Caki2 (cell line): Measurements from ENCODE around the gene NCAM1. TPM values are rescaled to one million over a fixed set of nuclear protein-coding genes. Genes with fewer than 3 reads are reported as not detected.
A peak's percentile ranks its signal among the peaks of the same experiment; 100 is the strongest.

Experiments
- DNase-seq: peaks from one replicate; pipeline ENCODE4 v3.0.0-alpha.2; 2015; ENCODE audit warnings: low read depth
- in situ Hi-C: cut with HindIII; loops from 2 replicates; pipeline ENCODE4 v1.10.0; 2016; ENCODE audit warnings: low sequenced_read_pairs, low pct_unique_long_range_greater_than_20kb, mixed read lengths
- total RNA-seq: library from RNA; depleted of rRNA; stranded (reverse); fragments of >200 nt; shearing (Covaris generic); gene quantifications from 2 replicates; pipeline ENCODE4 v1.2.3, GENCODE V29; 2014; ENCODE audit warnings: low replicate concordance

NCAM1 gene
- total RNA-seq, 1 experiment from 2014 or later: 7.5 TPM

DNA sequence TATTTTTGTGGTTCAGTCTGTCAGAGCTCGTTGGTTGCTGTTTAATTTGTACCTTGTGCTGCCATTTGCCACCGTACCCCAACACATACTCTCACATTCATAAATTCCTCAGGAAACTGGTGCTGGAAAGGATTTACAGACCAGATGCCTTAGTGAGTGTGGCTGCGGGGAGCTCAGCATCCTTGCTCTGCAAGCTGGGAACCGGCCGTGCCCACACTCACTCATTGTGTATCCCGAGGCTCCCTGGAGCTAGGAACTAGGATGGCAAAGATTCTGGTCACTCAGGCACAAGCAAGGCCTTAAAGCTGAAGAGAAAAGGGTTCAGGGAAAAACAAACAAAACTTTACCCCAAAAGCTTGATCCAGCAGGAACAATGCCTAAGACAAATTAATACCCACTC lies 288.6 kb downstream of the NCAM1 start:
- no peak for DNase-seq
- in situ Hi-C loops: no loop called here

DNA sequence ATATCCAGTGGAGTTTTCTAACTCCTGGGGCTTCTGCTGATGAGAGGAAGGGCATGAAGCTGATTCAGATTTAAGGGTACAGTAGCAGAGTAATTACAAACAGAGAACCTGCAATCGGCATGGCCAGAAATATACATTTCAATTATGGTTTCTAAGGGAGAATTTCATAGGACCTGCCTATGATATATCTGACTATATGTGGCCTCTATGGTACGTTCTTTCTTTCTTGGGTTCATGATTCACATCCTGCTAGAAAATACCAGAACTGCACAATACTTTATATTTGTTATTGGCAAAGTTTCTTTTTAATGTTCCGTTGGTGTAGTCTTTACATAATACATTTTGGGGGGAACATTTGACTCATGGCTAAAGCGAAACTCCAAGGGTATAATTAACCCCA lies 290.1 kb downstream of the NCAM1 start:
- no peak for DNase-seq
- in situ Hi-C loops: no loop called here

DNA sequence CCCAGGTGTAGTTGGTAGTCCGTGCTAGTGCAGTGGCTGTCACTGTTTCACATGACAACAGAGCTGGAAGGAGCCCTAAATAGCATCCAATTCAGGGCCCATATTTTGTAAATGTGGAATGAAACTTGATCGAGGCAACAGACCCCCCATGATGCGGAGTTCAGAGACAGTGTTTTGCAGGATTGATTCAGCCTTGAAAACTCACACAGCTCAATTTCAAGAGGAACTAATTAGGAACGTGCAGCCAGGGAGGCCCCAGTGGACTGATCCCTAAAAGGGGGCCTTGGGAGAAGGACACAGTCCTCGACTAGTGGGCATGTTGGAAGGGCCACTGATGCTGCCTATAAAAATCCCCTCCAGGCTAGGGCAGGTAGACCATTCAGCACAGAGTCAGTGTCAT lies 292.2 kb downstream of the NCAM1 start:
- in situ Hi-C loops: no loop called here
- no peak for DNase-seq

DNA sequence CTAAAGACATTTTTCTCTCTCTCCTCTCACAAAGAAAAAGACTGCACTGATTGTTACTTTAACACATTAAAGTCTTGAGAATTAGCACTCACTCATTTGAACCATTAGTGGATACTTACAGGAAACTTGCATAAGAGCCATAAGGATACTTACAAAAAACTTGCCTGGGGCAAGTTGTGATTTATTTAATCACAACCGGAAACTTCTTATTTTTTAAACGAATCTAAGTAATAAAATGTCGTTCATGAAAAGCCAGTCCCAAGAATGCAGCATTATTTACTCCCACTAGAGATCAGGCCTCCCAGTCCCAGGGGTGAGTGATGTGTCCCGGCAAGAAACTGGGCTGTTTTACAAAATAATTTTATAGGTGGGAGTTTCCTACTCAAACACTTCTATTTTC lies 293.9 kb downstream of the NCAM1 start:
- in situ Hi-C loops: no loop called here
- no peak for DNase-seq

DNA sequence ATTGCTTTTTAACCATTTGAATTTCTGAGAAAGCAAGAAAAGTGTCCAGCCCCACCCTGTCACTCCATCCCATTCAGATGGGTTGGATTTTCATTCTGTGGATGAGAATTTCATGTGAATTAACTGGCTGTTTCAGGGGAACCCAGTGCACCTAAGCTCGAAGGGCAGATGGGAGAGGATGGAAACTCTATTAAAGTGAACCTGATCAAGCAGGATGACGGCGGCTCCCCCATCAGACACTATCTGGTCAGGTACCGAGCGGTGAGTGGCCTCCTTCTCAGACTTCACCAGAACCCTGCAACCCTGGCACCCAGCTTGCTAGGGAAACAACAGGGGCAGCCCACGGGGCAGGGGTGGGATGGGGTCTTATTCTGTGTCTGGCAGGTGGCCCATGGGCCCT lies 294.5 kb downstream of the NCAM1 start:
- in situ Hi-C loops: no loop called here

DNA sequence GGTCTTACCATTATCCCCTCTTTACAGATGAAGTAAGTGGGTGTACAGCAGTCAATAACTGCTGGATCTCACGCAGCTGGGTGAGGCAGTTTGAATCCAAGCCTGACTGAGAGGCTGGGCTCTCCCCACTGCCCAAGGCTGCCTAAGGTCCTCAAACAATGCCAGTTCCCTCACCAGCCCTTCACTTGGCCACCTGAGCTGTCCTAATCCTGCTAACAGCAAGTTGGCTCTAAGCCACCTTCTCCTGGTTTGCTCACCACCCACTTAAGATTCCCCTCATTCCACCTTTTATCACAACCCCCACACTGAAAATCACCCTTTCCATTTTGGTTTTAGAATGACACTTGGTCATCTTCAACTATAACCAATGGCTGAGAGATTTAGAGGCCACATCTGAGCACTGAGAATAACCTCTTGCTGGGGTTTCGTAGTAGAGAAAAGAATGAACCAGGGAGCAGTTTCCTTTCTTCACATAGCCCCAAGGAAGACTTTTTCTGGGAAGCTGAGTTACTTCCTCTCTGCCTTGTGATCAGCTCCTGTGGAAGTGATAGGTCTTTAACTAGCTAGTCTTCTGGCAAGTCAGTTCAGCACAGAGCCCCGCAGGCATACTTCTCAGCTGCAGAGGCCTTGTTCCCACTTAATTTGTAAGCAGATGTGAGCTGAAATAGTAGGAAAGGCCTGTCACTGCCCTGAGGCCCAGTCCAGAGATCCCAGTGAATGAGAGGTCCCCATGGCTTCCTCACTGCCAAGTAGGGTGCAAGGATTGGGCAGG lies 295.4 kb downstream of the NCAM1 start:
- in situ Hi-C loops: no loop called here
- DNase-seq: no peak

More for the DNA sequence above, 294.5 kb downstream of the NCAM1 start:
- no peak for DNase-seq

DNA sequence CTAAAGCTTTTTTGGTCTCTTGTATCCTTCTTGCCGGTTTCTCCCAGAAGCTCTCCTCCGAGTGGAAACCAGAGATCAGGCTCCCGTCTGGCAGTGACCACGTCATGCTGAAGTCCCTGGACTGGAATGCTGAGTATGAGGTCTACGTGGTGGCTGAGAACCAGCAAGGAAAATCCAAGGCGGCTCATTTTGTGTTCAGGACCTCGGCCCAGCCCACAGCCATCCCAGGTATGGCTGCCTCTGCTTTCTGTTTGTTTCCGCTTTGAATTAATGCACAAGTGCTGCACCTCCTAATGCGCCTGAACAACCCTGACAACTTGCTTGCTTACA lies 298.8 kb downstream of the NCAM1 start:
- no peak for DNase-seq
- in situ Hi-C loops: no loop called here

DNA sequence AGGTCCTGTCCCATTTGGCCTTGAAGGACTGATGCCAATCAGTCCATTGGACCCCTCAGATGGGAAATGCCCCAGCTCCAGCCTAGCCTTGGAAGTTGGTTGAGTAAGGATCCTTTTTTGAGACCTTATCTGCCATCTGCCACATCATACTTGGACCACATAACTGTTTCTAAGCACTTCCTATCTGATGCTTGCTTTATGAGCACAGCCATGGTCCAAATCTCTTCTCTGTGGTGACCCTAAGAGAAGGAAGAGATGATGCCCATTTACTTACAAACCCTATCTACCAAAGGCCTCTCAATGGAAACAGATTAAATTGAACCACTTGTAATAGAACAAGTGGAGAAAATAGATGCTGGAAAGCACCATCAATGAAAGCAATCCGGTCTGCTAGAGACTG lies 299.3 kb downstream of the NCAM1 start:
- DNase-seq: no peak
- in situ Hi-C loops: no loop called here

DNA sequence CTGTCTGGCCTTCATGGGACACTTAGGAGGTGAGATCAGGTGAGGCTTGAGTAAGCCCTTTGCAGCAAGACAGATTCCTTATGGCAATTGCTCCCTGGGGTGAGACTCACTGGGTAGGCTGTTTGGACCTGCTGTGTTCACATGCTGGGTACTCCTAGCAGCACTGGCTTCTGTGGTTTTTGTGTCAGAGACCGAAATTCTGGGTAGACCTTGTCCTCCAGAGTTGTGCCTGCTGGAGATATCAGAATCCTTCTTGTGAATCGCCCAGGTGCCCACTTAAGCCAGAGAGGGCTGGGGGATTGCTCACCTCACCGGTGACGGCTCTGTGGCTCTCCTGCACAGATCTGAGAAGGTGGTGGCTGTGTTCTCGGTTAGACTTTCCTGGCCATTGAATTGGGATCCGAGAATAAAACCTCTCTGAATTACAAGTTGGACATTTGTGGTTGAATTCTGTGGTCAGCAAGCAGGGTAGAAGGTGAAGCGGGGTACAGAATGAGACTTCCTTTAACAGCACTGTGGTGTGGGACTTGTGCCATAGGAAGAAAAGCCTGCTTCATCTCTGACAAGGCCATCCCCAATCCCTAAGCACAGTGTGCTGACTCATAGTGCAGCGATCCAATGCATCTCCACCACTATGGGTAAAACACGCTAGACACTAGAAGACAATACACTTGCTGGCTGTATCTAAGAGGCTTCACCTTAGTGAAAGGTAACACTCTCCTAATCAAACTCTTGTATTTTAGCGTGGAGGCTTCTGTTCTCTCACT lies 300.7 kb downstream of the NCAM1 start:
- in situ Hi-C loops: no loop called here
- peak; percentile 4 for DNase-seq

DNA sequence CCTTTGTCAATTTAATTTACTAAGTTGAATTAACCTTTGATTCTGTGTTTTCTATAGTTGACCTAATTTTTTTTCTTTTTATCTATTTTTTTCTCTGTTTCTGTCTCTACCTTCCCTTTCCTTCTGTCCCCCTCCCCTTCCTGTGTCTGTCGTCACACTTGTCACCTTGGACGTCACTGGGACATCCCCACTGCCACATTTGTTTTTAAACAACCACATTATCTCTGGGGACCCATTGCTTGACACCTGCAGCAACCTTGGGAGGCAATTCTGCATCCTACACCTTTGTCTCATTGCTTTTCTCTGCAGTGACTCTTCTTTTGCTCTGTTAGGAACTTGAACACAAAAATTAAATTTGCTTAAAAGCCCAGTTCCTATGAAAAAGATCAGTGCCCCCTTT lies 301.4 kb downstream of the NCAM1 start:
- DNase-seq: no peak
- in situ Hi-C loops: no loop called here

DNA sequence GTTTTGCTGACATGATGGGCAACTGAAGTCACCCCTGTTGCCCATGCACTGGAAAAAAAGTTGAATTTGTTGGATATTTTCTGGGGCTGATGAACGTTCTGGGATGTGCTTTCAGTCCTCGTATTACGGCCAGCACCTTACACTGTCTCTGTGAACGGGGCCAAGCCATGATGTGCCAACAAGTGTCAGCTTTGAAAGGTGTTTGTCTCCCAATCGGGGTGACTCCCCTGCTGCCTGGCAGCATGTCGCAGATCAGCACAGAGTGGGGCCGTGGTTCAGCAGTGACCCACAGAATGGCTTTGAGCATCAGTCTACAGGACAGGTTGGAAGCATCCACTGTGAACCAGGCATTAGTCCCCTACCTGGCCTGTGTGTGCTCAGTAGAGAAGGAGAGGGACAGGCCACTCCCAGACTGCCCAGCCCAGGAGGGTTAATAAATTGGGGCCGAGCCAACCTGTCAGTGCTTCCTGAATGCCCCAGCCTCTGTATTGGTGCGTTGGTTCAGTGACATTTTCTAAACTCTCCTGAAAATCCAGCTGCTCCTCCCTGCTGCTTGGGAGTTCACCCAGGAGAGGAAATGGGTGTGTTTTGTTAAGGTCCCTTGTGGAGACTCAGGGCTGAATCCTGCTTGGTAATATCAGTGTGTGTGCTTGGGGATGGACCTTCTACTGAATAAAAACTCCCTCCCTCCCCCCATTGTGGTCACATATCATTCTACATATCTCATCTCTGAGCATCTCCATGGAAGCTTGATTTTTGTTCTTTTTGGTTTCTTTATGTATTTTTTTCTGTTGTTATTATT lies 302.4 kb downstream of the NCAM1 start:
- no peak for DNase-seq
- in situ Hi-C loops: no loop called here

DNA sequence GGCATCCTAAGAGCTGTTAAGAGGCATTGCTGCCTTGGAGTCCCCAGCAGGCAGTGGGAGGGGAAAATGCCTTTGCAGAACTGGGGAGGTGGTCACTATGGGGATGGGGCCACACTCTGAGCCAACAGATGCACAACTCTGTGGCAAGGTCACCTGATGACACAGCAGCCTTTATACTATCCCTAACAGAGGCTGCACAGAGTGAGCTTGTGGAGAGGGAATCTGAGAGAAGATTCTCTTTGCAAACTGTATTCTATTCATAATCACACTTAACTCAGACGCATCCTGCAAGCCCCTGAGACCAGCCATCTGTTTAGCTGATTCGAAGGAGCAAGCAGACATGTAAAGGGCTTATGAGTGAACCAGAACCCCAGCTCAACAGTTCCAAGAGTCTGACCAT lies 304.1 kb downstream of the NCAM1 start:
- in situ Hi-C loops: no loop called here
- DNase-seq: no peak

DNA sequence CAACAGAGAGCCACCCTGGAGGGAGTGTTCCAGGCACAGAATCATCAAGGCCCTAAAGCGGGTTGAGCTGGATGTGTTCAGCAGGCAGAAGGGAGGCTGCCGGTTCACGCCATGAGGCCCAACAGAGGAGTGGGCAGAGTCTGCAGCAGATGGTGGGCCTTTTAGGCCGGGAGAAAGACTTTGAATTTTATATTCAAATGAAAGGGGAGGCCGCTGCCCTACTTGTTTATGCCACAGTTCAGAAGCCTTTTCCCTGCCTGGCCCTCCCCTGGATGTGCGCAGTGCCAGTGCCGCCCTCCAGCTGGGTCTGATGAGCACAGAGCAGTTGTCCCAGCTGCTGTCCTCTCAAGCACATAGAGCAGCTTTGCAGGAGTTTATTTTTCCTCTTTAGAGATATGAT lies 306.3 kb downstream of the NCAM1 start:
- no peak for DNase-seq
- in situ Hi-C loops: no loop called here

DNA sequence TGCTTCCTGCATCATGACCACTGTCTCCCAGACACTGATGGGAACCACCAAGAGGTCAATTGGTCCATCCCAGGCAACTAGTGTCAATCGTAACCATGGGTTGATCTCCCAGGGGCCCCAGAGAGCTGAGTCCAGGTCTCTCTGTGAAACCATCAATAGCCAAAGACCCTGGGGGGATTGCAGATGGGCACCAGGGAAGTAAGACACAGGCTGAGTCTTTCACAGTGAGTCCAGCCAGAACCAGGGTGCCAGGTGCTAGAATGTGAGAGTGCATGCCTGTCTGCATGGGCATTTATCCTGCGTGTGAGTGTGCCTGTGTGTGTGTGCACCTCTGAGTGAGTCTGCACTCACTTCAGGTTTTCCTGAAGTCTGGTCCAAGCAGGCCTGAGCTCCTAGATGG lies 307.9 kb downstream of the NCAM1 start:
- no peak for DNase-seq
- in situ Hi-C loops: no loop called here

DNA sequence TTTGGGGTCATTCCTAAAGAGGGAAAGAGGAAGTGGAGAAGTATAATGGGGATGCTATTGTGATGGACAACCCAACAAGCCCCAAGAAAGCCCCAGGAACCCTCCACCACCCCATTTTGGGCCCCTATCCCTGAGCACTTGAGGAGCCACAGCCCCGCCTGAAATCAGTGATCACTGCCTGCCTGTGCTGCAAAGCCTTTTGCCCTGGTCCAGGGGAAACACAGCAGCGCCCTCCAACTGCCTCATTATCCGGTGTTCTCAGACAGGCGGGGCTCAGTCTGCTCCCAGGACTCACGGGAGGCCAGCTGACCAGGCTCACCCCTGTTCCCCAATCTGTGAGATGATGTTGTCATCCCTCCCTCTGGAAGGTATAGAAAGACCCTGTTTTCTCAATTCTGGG lies 308.4 kb downstream of the NCAM1 start:
- DNase-seq: no peak
- in situ Hi-C loops: no loop called here

DNA sequence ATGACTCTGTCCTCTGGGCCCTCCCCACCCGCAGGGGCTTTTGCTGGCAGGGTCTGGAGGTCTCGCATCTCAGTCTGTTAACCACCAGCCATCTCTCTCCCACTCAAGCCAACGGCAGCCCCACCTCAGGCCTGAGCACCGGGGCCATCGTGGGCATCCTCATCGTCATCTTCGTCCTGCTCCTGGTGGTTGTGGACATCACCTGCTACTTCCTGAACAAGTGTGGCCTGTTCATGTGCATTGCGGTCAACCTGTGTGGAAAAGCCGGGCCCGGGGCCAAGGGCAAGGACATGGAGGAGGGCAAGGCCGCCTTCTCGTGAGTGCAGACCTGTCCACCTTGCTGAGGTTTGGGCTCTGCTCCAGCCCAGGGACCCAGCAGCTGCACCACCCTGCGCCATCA lies 308.9 kb downstream of the NCAM1 start:
- no peak for DNase-seq
- in situ Hi-C loops: no loop called here

DNA sequence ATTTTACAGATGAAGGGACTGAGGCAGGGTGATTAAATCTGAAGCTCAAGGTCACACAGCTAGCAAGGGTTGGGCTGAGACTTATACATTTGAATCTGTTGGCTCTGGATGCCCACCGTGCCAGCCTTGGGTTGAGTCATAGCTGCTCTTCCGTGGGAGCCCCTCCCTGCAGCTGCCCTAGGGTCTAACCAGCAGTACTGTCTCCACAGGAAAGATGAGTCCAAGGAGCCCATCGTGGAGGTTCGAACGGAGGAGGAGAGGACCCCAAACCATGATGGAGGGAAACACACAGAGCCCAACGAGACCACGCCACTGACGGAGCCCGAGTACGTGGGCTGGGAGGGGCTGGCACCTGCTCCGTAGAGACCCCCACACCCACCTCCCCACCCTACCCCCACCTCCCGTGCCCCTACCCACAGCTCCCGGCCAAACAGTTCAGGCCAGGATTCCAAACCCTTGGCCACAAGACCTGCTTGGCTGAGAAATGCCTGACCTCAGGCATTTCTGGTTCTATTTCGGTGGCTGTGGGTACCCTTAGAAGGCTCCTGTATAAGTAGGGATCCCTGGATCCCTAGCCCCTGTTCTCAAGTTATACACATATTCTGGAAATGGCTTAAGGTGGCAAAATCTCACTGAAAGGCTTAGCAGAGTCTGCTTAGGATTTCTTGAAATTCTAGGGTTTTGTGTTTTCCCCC lies 310.5 kb downstream of the NCAM1 start:
- DNase-seq: no peak

DNA sequence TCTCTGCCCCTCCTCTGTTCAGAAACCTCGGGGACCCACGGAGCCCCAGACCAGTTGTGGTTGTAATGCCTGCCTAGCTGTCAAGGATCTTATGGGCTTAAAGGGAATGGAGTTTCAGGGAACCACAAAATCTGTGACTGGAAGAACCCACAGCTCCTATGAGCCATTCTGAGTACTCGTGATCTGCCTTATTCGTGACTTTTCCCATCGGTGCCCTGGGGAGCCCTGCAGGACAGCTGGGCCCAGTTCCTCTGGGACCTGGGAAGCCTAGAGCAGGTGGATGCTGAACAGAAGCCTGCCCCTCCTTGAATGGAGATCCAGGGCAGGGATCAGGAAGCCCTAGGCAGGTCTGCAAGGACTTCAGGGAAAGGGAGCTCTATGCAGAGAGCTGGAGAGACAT lies 311.1 kb downstream of the NCAM1 start:
- in situ Hi-C loops: no loop called here
- no peak for DNase-seq

More for the DNA sequence above, 310.5 kb downstream of the NCAM1 start:
- in situ Hi-C loops: no loop called here
